ENCODE measurements around the gene GMPR2. TPM values are rescaled to one million over a fixed set of nuclear protein-coding genes. Genes with fewer than 3 reads are reported as not detected.

GMPR2 gene
- total and polyA plus RNA-seq, 2 experiments from 2014 or later: 55.0 to 70.9 TPM

DNA sequence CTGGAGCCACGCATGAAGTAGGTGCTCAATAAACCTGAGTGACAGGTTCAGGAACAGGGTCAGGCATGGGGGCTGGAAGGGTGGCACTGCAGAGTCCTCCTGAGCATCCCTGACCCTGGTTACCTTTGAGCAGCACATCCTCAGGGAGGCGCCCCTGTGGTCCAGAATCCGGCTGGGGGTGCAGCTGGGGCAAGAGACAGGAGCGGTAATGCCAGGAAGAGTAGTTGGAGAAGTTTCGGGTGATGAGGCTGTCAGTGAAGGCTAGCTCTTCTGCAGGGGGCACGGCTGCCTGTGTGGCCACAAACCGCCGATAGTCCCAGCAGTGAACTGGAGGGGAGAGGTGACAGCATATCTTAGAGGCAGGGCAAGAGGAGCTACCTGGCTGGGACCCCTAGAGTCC is 36.6 kb downstream of the GMPR2 start:
- H3K4me1 ChIP-seq (ENCODE audit: insufficient read depth): peaks cover 3% of the 10 kb centered on the region; the same call in 1 of the 2 replicates
- no peaks in the 10 kb centered on the region for H4K20me1 ChIP-seq (ENCODE audit: insufficient read depth)
- no peak overlapping the region for H3K4me2 ChIP-seq (ENCODE audit: unreplicated experiment)
- H3K27ac ChIP-seq: no peak overlapping the region
- TF ChIP-seq EZH2phosphoT487 (IDR thresholded peaks at IDR 0.05; ENCODE audit: insufficient read depth, low read depth): no peak
- no peak for TF ChIP-seq EZH2 (IDR thresholded peaks at IDR 0.05; ENCODE audit: insufficient read depth, poor library complexity, severe bottlenecking)
- no peaks in the 10 kb centered on the region for H3K36me3 ChIP-seq (ENCODE audit: low read depth)
- H3K9me3 ChIP-seq (ENCODE audit: low read depth): no peaks in the 10 kb centered on the region
- no peaks in the 10 kb centered on the region for H3K9me2 ChIP-seq (ENCODE audit: insufficient read depth)
- peaks cover 5% of the 10 kb centered on the region; the same call in 1 of the 2 replicates for H3K79me2 ChIP-seq (ENCODE audit: insufficient read depth)
- no peaks in the 10 kb centered on the region for H3K27me3 ChIP-seq (replicated peaks; ENCODE audit: insufficient read depth)
- H2AFZ ChIP-seq: no peak overlapping the region
- H3F3A ChIP-seq (ENCODE audit: insufficient read depth): no peaks in the 10 kb centered on the region
- in situ Hi-C loops (cut with MboI): no loop called here
- H3K4me3 ChIP-seq: no peak overlapping the region
- no peak for DNase-seq
- WGBS, 2 experiments (ENCODE audit: low coverage in 1 of 2, low lambda C conversion rate in 2 of 2, missing lambda C conversion rate in 2 of 2): 81 to 84% methylated on average over 8 of the region's 8 CpGs
- no peak overlapping the region for H3K9ac ChIP-seq

DNA sequence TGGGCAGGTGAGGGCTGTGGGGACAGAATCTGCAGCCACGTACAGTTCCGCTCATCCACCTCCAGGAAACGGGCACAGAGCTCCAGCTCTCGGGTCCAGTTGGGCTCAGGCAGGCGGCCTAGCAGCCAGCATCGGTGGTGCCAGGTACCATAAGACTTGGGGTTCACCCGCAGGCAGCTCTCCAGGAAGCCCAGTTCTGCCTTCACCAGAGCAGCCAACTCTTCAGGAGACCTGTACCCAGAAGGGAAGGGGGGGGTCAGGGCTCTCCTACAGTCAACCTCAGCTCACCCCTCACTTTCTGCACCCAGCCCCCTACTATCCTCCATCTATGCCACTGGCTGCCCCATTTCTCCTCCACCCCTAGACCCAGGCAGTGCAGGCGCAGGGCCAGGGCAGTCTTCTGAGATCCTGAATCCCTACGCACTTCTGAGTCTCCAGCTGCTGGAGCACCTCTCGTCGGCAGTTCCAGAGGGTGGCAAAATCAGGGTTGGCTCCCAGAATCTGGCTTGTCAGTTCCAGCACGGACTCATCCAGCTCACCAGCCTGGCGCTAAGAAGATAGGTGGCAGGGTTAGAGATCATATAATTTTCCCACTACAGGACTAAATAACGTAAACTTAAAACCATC is 37.3 kb downstream of the GMPR2 start:
- Histone ChIP-seq H3K27ac (no peak overlapping the region), H3K4me3 (no peak overlapping the region), H3K9ac (no peak overlapping the region), H3K9me3 (ENCODE audit: low read depth) (no peaks in the 10 kb centered on the region), H3K4me2 (ENCODE audit: unreplicated experiment) (no peak overlapping the region), H3K79me2 (ENCODE audit: insufficient read depth) (peaks cover 5% of the 10 kb centered on the region; the same call in 1 of the 2 replicates), H4K20me1 (ENCODE audit: insufficient read depth) (no peaks in the 10 kb centered on the region), H3K36me3 (ENCODE audit: low read depth) (no peaks in the 10 kb centered on the region), H3K27me3 (replicated peaks; ENCODE audit: insufficient read depth) (no peaks in the 10 kb centered on the region), H2AFZ (no peak overlapping the region), H3F3A (ENCODE audit: insufficient read depth) (no peaks in the 10 kb centered on the region), H3K9me2 (ENCODE audit: insufficient read depth) (no peaks in the 10 kb centered on the region), H3K4me1 (ENCODE audit: insufficient read depth) (peaks cover 3% of the 10 kb centered on the region; the same call in 1 of the 2 replicates)
- in situ Hi-C loops (cut with MboI): no loop called here
- no peak for TF ChIP-seq EZH2phosphoT487 (IDR thresholded peaks at IDR 0.05; ENCODE audit: insufficient read depth, low read depth)
- no peak for TF ChIP-seq EZH2 (IDR thresholded peaks at IDR 0.05; ENCODE audit: insufficient read depth, poor library complexity, severe bottlenecking)
- WGBS, 2 experiments (ENCODE audit: low coverage in 1 of 2, low lambda C conversion rate in 2 of 2, missing lambda C conversion rate in 2 of 2): 89 to 91% methylated on average over 14 of the region's 14 CpGs
- DNase-seq: no peak

DNA sequence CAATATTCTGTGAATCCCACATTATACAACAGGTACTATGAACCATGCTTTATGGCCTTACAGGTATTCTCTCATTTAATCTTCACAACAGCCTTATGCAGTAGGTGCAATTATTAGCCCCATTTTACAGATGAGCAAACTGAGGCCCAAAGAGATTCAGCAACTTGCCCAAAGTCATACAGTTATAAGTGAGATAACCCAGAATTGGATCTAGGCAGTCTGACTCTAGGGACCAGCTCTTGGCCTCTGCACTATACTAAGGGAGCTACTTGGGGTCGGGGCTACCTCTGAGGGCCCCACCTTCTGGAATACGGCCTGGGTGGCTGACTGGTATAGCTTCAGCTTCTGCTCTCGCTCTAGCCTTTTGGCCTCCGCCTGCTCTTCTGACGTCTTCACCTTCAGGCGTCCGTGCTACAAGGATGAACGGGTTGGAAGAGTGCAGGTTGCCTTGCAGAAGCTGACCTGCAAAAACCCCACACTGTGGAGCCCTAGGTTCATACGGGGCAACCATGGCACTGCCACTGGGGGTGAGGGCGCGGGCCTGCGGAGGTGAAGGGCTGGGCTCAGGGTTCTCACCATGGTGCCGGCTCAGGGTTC is 37.9 kb downstream of the GMPR2 start:
- peak; percentile 55 for DNase-seq
- H3K4me1 ChIP-seq (ENCODE audit: insufficient read depth): peaks cover 3% of the 10 kb centered on the region; the same call in 1 of the 2 replicates
- peak overlapping the region; percentile 87 for H3K4me2 ChIP-seq (ENCODE audit: unreplicated experiment)
- WGBS, 2 experiments (ENCODE audit: low coverage in 1 of 2, low lambda C conversion rate in 2 of 2, missing lambda C conversion rate in 2 of 2): 11 to 12% methylated on average over 13 of the region's 13 CpGs
- H3K27me3 ChIP-seq (replicated peaks; ENCODE audit: insufficient read depth): no peaks in the 10 kb centered on the region
- no peaks in the 10 kb centered on the region for H3K9me3 ChIP-seq (ENCODE audit: low read depth)
- H3K9ac ChIP-seq: peak overlapping the region; percentile 98
- H4K20me1 ChIP-seq (ENCODE audit: insufficient read depth): no peaks in the 10 kb centered on the region
- no peak overlapping the region for H3K27ac ChIP-seq
- H3K9me2 ChIP-seq (ENCODE audit: insufficient read depth): no peaks in the 10 kb centered on the region
- in situ Hi-C loops (cut with MboI): no loop called here
- H3F3A ChIP-seq (ENCODE audit: insufficient read depth): no peaks in the 10 kb centered on the region
- peak overlapping the region; percentile 88 for H3K4me3 ChIP-seq
- H3K36me3 ChIP-seq (ENCODE audit: low read depth): no peaks in the 10 kb centered on the region
- peak overlapping the region; percentile 92 for H2AFZ ChIP-seq
- H3K79me2 ChIP-seq (ENCODE audit: insufficient read depth): peaks cover 5% of the 10 kb centered on the region; the same call in 1 of the 2 replicates
- no peak for TF ChIP-seq EZH2 (IDR thresholded peaks at IDR 0.05; ENCODE audit: insufficient read depth, poor library complexity, severe bottlenecking)
- TF ChIP-seq EZH2phosphoT487 (IDR thresholded peaks at IDR 0.05; ENCODE audit: insufficient read depth, low read depth): no peak

DNA sequence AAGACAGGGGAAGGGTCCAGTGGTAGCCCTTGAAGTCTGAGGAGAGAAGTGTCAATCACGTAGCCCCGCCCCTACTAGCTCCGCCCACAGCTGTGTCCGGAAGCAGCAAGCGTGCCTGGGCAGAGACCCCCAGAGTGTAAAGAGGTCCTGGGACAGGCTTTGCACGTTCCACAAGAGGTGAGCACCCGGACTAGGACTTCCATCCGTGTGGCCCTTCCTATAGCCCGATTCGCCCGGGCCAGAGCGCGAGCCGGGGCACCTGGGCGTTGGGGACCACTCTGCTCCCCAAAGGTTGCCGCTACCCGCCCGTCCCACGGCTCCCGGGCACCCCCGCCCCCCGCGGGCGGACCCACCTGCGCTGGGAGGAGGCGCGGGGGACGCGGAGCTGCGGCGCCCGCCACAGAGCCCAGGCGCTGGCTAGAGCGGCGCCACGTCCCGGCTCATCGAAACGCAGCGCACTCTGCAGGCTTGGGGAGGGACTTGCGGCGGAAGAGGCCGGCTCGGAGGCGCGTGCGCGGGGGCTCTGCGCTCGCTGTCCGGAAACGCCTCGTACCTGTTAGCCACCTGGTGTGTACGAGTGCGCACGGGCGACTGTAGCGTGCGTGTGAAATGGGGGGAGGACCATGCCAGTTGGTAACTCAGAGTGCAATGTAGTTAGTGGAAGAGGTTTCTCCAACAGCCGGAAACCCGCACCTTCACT is 38.6 kb downstream of the GMPR2 start, which contains the start of gene RABGGTA:
Gene RABGGTA (minus strand): TSS at position 464 of the 700 bp plus-strand sequence. CDS start 482 bp downstream, outside the sequence.
- peak within 1 kb of the TSS; percentile 82 for H3K27ac ChIP-seq
- peak within 1 kb of the TSS; percentile 87 for H3K4me2 ChIP-seq (ENCODE audit: unreplicated experiment)
- H3K36me3 ChIP-seq (ENCODE audit: low read depth): no peaks in the 10 kb centered on the region
- peak within 1 kb of the TSS; percentile 98 for H3K9ac ChIP-seq
- in situ Hi-C loops (cut with MboI): no loop called here
- no peaks in the 10 kb centered on the region for H3F3A ChIP-seq (ENCODE audit: insufficient read depth)
- H3K79me2 ChIP-seq (ENCODE audit: insufficient read depth): peaks cover 5% of the 10 kb centered on the region; the same call in 1 of the 2 replicates
- no peak for TF ChIP-seq EZH2 (IDR thresholded peaks at IDR 0.05; ENCODE audit: insufficient read depth, poor library complexity, severe bottlenecking)
- no peak for TF ChIP-seq EZH2phosphoT487 (IDR thresholded peaks at IDR 0.05; ENCODE audit: insufficient read depth, low read depth)
- peak; percentile 93 for DNase-seq
- WGBS, 2 experiments (ENCODE audit: low coverage in 1 of 2, low lambda C conversion rate in 2 of 2, missing lambda C conversion rate in 2 of 2): 1% methylated on average over 42 to 61 of the region's 61 CpGs
- peaks cover 3% of the 10 kb centered on the region; the same call in 1 of the 2 replicates for H3K4me1 ChIP-seq (ENCODE audit: insufficient read depth)
- H3K9me2 ChIP-seq (ENCODE audit: insufficient read depth): no peaks in the 10 kb centered on the region
- peak within 1 kb of the TSS; percentile 92 for H2AFZ ChIP-seq
- no peaks in the 10 kb centered on the region for H3K9me3 ChIP-seq (ENCODE audit: low read depth)
- H3K4me3 ChIP-seq: peak within 1 kb of the TSS; percentile 88
- no peaks in the 10 kb centered on the region for H3K27me3 ChIP-seq (replicated peaks; ENCODE audit: insufficient read depth)
- H4K20me1 ChIP-seq (ENCODE audit: insufficient read depth): no peaks in the 10 kb centered on the region
